Astrocyte of the cerebellum (primary cell): Measurements from ENCODE around the gene EIF3B.

Experiments used
- DNase-seq: peaks from one replicate; pipeline ENCODE4 v3.0.0-alpha.2; 2011; ENCODE audit warnings: low read depth
- H3K4me3 ChIP-seq: 2 replicates; pipeline ENCODE4 v1.5.1; 2011; ENCODE audit warnings: mild to moderate bottlenecking, low read depth, low read length, moderate library complexity
- in situ Hi-C: cut with HindIII; loops from 2 replicates; pipeline ENCODE4 v1.10.0; 2017; ENCODE audit warnings: low sequenced_read_pairs
- TF ChIP-seq, protein P1 (sequence below): IDR thresholded peaks from 2 replicates; pipeline ENCODE4 v1.5.1; 2012; ENCODE audit warnings: low read length, low read depth, moderate library complexity, mild to moderate bottlenecking; ENCODE audit errors: missing control alignments

EIF3B gene

DNA sequence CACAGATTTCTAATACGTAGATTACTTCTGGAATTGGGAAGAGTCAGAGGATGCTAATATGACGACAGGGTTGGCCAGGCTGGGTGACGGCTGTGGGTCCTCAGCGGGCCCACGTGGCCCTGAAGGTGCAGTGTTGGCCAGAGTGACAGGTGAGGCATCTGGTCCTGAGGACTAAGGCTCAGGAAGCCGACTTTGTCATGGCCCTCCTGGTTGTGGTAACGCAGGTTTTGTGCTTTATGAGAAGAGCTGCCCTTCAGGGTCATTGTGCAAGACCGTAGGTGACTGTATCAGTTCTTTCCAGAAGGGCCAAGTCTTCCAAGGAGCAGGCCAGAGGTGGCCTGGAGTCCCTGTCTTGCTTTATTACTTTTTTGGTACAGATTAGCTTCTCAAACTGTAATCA is 2.5 kb downstream of the EIF3B start:
- no peak for DNase-seq
- TF ChIP-seq, protein P1, sequence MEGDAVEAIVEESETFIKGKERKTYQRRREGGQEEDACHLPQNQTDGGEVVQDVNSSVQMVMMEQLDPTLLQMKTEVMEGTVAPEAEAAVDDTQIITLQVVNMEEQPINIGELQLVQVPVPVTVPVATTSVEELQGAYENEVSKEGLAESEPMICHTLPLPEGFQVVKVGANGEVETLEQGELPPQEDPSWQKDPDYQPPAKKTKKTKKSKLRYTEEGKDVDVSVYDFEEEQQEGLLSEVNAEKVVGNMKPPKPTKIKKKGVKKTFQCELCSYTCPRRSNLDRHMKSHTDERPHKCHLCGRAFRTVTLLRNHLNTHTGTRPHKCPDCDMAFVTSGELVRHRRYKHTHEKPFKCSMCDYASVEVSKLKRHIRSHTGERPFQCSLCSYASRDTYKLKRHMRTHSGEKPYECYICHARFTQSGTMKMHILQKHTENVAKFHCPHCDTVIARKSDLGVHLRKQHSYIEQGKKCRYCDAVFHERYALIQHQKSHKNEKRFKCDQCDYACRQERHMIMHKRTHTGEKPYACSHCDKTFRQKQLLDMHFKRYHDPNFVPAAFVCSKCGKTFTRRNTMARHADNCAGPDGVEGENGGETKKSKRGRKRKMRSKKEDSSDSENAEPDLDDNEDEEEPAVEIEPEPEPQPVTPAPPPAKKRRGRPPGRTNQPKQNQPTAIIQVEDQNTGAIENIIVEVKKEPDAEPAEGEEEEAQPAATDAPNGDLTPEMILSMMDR: no peak
- H3K4me3 ChIP-seq: no peak overlapping the region
- in situ Hi-C loops: loop anchor here (25.0 kb wide), 1 partner anchor 520 kb away; no protein-coding TSS in a partner anchor

GRCh38 chr7:2357571-2357970 is 2.9 kb downstream of the EIF3B start:
- DNase-seq: no peak
- in situ Hi-C loops: loop anchor here (25.0 kb wide), 1 partner anchor 520 kb away; no protein-coding TSS in a partner anchor
- H3K4me3 ChIP-seq: no peak overlapping the region

GRCh38 chr7:2358968-2359527 is 4.4 kb downstream of the EIF3B start:
- in situ Hi-C loops: loop anchor here (25.0 kb wide), 1 partner anchor 522 kb away; no protein-coding TSS in a partner anchor
- no peak for DNase-seq
- TF ChIP-seq, protein P1: no peak
- H3K4me3 ChIP-seq: no peak overlapping the region

More at GRCh38 chr7:2357571-2357970, 2.9 kb downstream of the EIF3B start:
- TF ChIP-seq, protein P1: no peak

DNA sequence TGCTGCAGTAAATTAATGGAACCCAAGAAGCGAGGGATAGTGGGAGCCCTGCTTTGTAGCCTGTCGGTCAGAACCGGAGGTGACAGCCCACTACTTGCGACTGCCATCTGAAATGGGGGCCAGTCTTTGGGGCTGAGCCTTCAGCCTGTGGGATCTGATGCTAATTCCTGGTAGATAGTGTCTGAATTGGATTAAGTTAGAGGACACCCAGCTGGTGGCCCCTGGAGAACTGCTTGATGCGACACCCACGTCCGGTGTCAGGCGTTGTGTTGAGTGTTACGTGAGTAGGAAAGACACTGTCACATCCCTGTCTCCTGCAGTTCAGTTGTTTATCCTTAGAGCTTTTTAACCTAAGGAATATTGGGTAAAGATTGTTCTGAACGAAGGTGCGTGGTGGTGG is 5.0 kb downstream of the EIF3B start:
- no peak overlapping the region for H3K4me3 ChIP-seq
- TF ChIP-seq, protein P1: no peak
- no peak for DNase-seq
- in situ Hi-C loops: loop anchor here (5.0 to 25.0 kb wide), 2 partner anchors 78 to 522 kb away; no protein-coding TSS in a partner anchor

DNA sequence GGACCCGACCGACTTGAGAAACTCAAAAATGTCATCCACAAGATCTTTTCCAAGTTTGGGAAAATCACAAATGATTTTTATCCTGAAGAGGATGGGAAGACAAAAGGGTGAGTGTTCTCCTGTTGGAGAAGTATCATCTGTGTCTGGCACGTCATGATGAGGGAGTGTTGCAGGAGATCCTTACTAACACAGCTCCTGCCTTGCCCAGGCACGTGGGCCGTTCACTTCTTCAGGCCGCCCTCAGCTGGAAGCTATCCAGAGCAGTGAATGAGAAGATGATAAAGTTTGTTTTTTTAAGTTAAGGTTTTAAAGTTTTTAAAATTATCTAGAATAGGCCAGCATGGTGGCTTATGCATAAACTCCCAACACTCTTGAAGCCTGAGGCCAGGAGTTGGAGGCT is 6.2 kb downstream of the EIF3B start:
- DNase-seq: no peak
- H3K4me3 ChIP-seq: no peak overlapping the region
- in situ Hi-C loops: loop anchor here (5.0 to 25.0 kb wide), 2 partner anchors 77 to 523 kb away; no protein-coding TSS in a partner anchor
- TF ChIP-seq, protein P1: no peak

- no peak for DNase-seq
- H3K4me3 ChIP-seq: no peak overlapping the region
- in situ Hi-C loops: loop anchor here (5.0 to 25.0 kb wide), 2 partner anchors 75 to 525 kb away; no protein-coding TSS in a partner anchor
- TF ChIP-seq, protein P1: no peak
These were observed 7.9 kb downstream of the EIF3B start for GRCh38 chr7:2362385-2363088.
